Muscle of back (tissue), 11 donors: ENCODE results near the gene CCDC43. TPM values are rescaled to one million over a fixed set of nuclear protein-coding genes. Genes with fewer than 3 reads are reported as not detected.
"Not testable (repeated sequence)": the region's sequence is repeated elsewhere in the genome, so short reads cannot be mapped to it uniquely, and the experiment has no call there.

Experiments
- DNase-seq, 3 donors: peaks; one replicate each; pipeline versions ENCODE4 v3.0.0 to v3.0.0-alpha.2; 2013
- polyA plus RNA-seq, 10 donors: library from polyadenylated mRNA; unstranded; fragments of 120-200 nt; gene quantifications; one replicate each; pipeline ENCODE4 v1.2.1, GENCODE V29; 2013; ENCODE audit not compliant: insufficient read length in 10 of 10

CCDC43 gene
- polyA plus RNA-seq, 10 donors, result 24.0 to 35.9 (median 31.0) TPM

- DNase-seq, result no peak
These were observed 12.4 kb downstream of the CCDC43 start for GRCh38 chr17:44677136-44677535.

GRCh38 chr17:44673893-44674292, 15.7 kb downstream of the CCDC43 start:
- no peak for DNase-seq

GRCh38 chr17:44672479-44673093, 17.0 kb downstream of the CCDC43 start:
- peak in 1 of 3 donors; percentile 55 for DNase-seq

- no peak for DNase-seq
These were observed 23.6 kb downstream of the CCDC43 start for GRCh38 chr17:44666006-44666405.

- no peak for DNase-seq
These were observed 24.7 kb downstream of the CCDC43 start for GRCh38 chr17:44664867-44665266.

GRCh38 chr17:44663095-44663494, 26.5 kb downstream of the CCDC43 start:
- no peak for DNase-seq

GRCh38 chr17:44661835-44662234, 27.7 kb downstream of the CCDC43 start:
- DNase-seq, result no peak

GRCh38 chr17:44655983-44656710, 33.4 kb downstream of the CCDC43 start, which contains the start of gene MEIOC:
Gene MEIOC, plus strand, starts transcription at chr17:44656468. Its CDS starts 146 bp downstream, at chr17:44656614.
- peak in 2 of 3 donors; percentile 25 to 46 for DNase-seq

GRCh38 chr17:44653954-44654353, 35.6 kb downstream of the CCDC43 start:
- DNase-seq, result no peak

GRCh38 chr17:44653384-44653783, 36.2 kb downstream of the CCDC43 start:
- no peak for DNase-seq

GRCh38 chr17:44652727-44653126, 36.8 kb downstream of the CCDC43 start:
- DNase-seq, result no peak

- DNase-seq, result no peak
These were observed 38.3 kb downstream of the CCDC43 start for GRCh38 chr17:44651228-44651627.

GRCh38 chr17:44648963-44649362, 40.6 kb downstream of the CCDC43 start:
- DNase-seq, result no peak

- no peak for DNase-seq
These were observed 41.8 kb downstream of the CCDC43 start for GRCh38 chr17:44647736-44648135.

GRCh38 chr17:44646280-44646679, 43.3 kb downstream of the CCDC43 start:
- DNase-seq, result no peak

GRCh38 chr17:44645341-44645740, 44.2 kb downstream of the CCDC43 start:
- DNase-seq, result no peak

GRCh38 chr17:44642834-44643233, 46.7 kb downstream of the CCDC43 start:
- DNase-seq, result peak; percentile 84 to 96 (median 92)

- DNase-seq, result no peak
These were observed 52.5 kb downstream of the CCDC43 start for GRCh38 chr17:44637066-44637465.

GRCh38 chr17:44636562-44636961, 53.0 kb downstream of the CCDC43 start:
- peak; percentile 29 to 63 (median 41) for DNase-seq

GRCh38 chr17:44634401-44634800, 55.2 kb downstream of the CCDC43 start:
- not testable (repeated sequence) for DNase-seq

GRCh38 chr17:44633998-44634397, 55.6 kb downstream of the CCDC43 start:
- DNase-seq, result no peak

GRCh38 chr17:44630703-44631102, 58.9 kb downstream of the CCDC43 start:
- DNase-seq, result no peak

GRCh38 chr17:44629314-44629713, 60.3 kb downstream of the CCDC43 start:
- no peak for DNase-seq
